ENCODE measurements around the gene RPS3. TPM values are rescaled to one million over a fixed set of nuclear protein-coding genes. Genes with fewer than 3 reads are reported as not detected.
A peak's percentile ranks its signal among the peaks of the same experiment; 100 is the strongest.

The RPS3 gene
- total and polyA plus RNA-seq, 2 of the 13 experiments (the other 11 are each of a cell fraction or from before 2014, with no cell fraction given), result 2,143 to 3,616 TPM

- no peak for TF ChIP-seq CREB3 (CRISPR knock-in tag; IDR thresholded peaks at IDR 0.05)
- no peak for TF ChIP-seq TCF7 (IDR thresholded peaks at IDR 0.05; ENCODE audit: low read depth)
- no peak for TF ChIP-seq ATF3 (CRISPR knock-in tag; IDR thresholded peaks at IDR 0.05)
- TF ChIP-seq ZNF839 (CRISPR knock-in tag; IDR thresholded peaks at IDR 0.05; ENCODE audit: borderline replicate concordance), result no peak
- no peak for TF ChIP-seq TRIM22 (IDR thresholded peaks at IDR 0.05)
- TF ChIP-seq ZNF687 (CRISPR knock-in tag; IDR thresholded peaks at IDR 0.05), result peak; percentile 53
- TF ChIP-seq NCOA1 (CRISPR knock-in tag; IDR thresholded peaks at IDR 0.05), result no peak
- no peak for TF ChIP-seq HNRNPLL (IDR thresholded peaks at IDR 0.05; ENCODE audit: low read depth, low read length, poor library complexity, severe bottlenecking)
- TF ChIP-seq NRL (CRISPR knock-in tag; IDR thresholded peaks at IDR 0.05; ENCODE audit: borderline replicate concordance), result 0 out of 2 replicates have a peak, but pooled peaks have one; percentile 36
- no peak for TF ChIP-seq PPARG (CRISPR knock-in tag; conservative IDR thresholded peaks at IDR 0.05)
- no peak for TF ChIP-seq KLF12 (CRISPR knock-in tag; IDR thresholded peaks at IDR 0.05; ENCODE audit: borderline replicate concordance)
- no peak for TF ChIP-seq ZNF850 (CRISPR knock-in tag; conservative IDR thresholded peaks at IDR 0.05)
- TF ChIP-seq RBM39 (IDR thresholded peaks at IDR 0.05; ENCODE audit: low read depth, low read length, poor library complexity, severe bottlenecking), result no peak
- no peak for TF ChIP-seq RAD21 (CRISPR knock-in tag; IDR thresholded peaks at IDR 0.05)
- TF ChIP-seq HIVEP1 (CRISPR knock-in tag; IDR thresholded peaks at IDR 0.05), result no peak
- TF ChIP-seq ATF4 (CRISPR knock-in tag; IDR thresholded peaks at IDR 0.05), result no peak
- TF ChIP-seq ZKSCAN8 (CRISPR knock-in tag; IDR thresholded peaks at IDR 0.05; ENCODE audit: borderline replicate concordance), result 0 out of 2 replicates have a peak, but pooled peaks have one; percentile 33
- peak; percentile 29; the same call in 1 of the 2 replicates for TF ChIP-seq HDAC1 (CRISPR knock-in tag; IDR thresholded peaks at IDR 0.05)
- no peak for TF ChIP-seq MNT (IDR thresholded peaks at IDR 0.05)
Observed at GRCh38 chr11:75380716-75381420, 18.4 kb upstream of the RPS3 start (continued).

Measured in HepG2 (cell line).